Upper lobe of left lung (tissue), 6 donors: ENCODE results near the gene SERINC2. TPM values are rescaled to one million over a fixed set of nuclear protein-coding genes. Genes with fewer than 3 reads are reported as not detected.

Experiments used
- ATAC-seq, 2 donors: fragments of 200-7000 bp; cut with Tn5 transposase; one replicate each; pipeline ENCODE4 v1.9.1; 2022; ENCODE audit warnings: mild to moderate bottlenecking in 2 of 2, moderate library complexity in 2 of 2; ENCODE audit not compliant: low FRiP score in 2 of 2
- DNase-seq, 2 donors: peaks; one replicate each; pipeline ENCODE4 v3.0.0-alpha.2; 2019 to 2020
- H3K27ac ChIP-seq, 4 donors: fragments of 200-600 bp; sonication (generic); one replicate each; pipeline ENCODE4 v1.5.1; 2016 to 2019
- H3K27me3 ChIP-seq, 4 donors: fragments of 200-600 bp; sonication (generic); one replicate each; pipeline ENCODE4 v1.5.1; 2017 to 2019
- H3K36me3 ChIP-seq, 4 donors: fragments of 200-600 bp; sonication (generic); one replicate each; pipeline ENCODE4 v1.5.1; 2016 to 2019
- H3K4me1 ChIP-seq, 4 donors: fragments of 200-600 bp; sonication (generic); one replicate each; pipeline ENCODE4 v1.5.1; 2018 to 2019
- H3K4me3 ChIP-seq, 4 donors: fragments of 200-600 bp; sonication (generic); one replicate each; pipeline ENCODE4 v1.5.1; 2017 to 2019; ENCODE audit warnings: mild to moderate bottlenecking in 2 of 4, moderate library complexity in 1 of 4
- H3K9me3 ChIP-seq, 4 donors: fragments of 200-600 bp; sonication (generic); one replicate each; pipeline ENCODE4 v1.5.1; 2018 to 2019
- CTCF ChIP-seq, 6 experiments: fragments of 450-650 bp in 4 of 6; fragments of 200-600 bp in 2 of 6; sonication (generic) in 2 of 6; IDR thresholded peaks; one replicate each; pipeline ENCODE4 v1.5.1; 2016 to 2019; ENCODE audit warnings: antibody characterized with exemption in 6 of 6
- EP300 ChIP-seq, 4 donors: sonication (generic); formaldehyde crosslinking; IDR thresholded peaks; one replicate each; pipeline ENCODE4 v1.5.1; 2017; ENCODE audit warnings: antibody characterized with exemption in 4 of 4, control low read depth in 2 of 4
- POLR2A ChIP-seq, 4 donors: fragments of 450-650 bp; IDR thresholded peaks; one replicate each; pipeline ENCODE4 v1.5.1; 2016 to 2017; ENCODE audit warnings: antibody characterized with exemption in 4 of 4, mild to moderate bottlenecking in 2 of 4
- POLR2AphosphoS5 ChIP-seq, 2 donors: sonication (generic); formaldehyde crosslinking; IDR thresholded peaks; one replicate each; pipeline ENCODE4 v1.5.1; 2017; ENCODE audit warnings: antibody characterized with exemption in 2 of 2
- WGBS, 2 donors: methylation state at CpG; one replicate each; pipeline ENCODE4 v1.1.5; 2017 to 2018; 5-methylcytosine and 5-hydroxymethylcytosine counted together
- total RNA-seq, 6 donors: library from RNA; depleted of rRNA in 4 of 6; stranded (reverse); fragments of >200 nt in 4 of 6; gene quantifications; one replicate each; pipeline versions ENCODE4 v1.1.0 to v1.2.1, GENCODE V29; 2016 to 2021
- donor health status: DM: no; HTN: no; CAD: no; lungs with moderate emphysema.
- donor health status: DM: no; HTN: yes; CAD: no; lungs with severe emphysema.

Gene SERINC2
- total RNA-seq, 6 donors from 2014 or later: 32.3 to 45.9 (median 42.1) TPM

- 90 to 95% methylated on average over 4 of the region's 4 CpGs for WGBS, 2 donors
- no peak for TF ChIP-seq EP300 (IDR thresholded peaks at IDR 0.05)
- TF ChIP-seq POLR2AphosphoS5 (IDR thresholded peaks at IDR 0.05): no peak
- no peak for TF ChIP-seq CTCF (IDR thresholded peaks at IDR 0.05)
- TF ChIP-seq POLR2A (IDR thresholded peaks at IDR 0.05): no peak
- no peaks in the 10 kb centered on the region for H3K27me3 ChIP-seq
- H3K9me3 ChIP-seq: no peaks in the 10 kb centered on the region
- peaks cover 0 to 5% (median under 1%) of the 10 kb centered on the region in 4 donors for H3K36me3 ChIP-seq
- peaks cover 11 to 29% (median 24%) of the 10 kb centered on the region in 4 donors for H3K4me1 ChIP-seq
- ATAC-seq: no peak
- no peak overlapping the region for H3K4me3 ChIP-seq
- no peak for DNase-seq
- no peak overlapping the region for H3K27ac ChIP-seq
Measured at GRCh38 chr1:31370565-31370964, 42.4 kb upstream of the SERINC2 start.

- ATAC-seq (no peak), DNase-seq (no peak)
- no peak overlapping the region for H3K4me3 ChIP-seq
- 60 to 64% methylated on average over 9 to 10 of the region's 10 CpGs for WGBS, 2 donors
- peaks cover 0 to 4% (median 0%) of the 10 kb centered on the region in 4 donors for H3K36me3 ChIP-seq
- H3K4me1 ChIP-seq: peaks cover 11 to 29% (median 24%) of the 10 kb centered on the region in 4 donors
- H3K27ac ChIP-seq: no peak overlapping the region
- H3K27me3 ChIP-seq: no peaks in the 10 kb centered on the region
- no peaks in the 10 kb centered on the region for H3K9me3 ChIP-seq
- TF ChIP-seq POLR2A (IDR thresholded peaks at IDR 0.05): no peak
- TF ChIP-seq POLR2AphosphoS5 (IDR thresholded peaks at IDR 0.05): no peak
- no peak for TF ChIP-seq EP300 (IDR thresholded peaks at IDR 0.05)
- no peak for TF ChIP-seq CTCF (IDR thresholded peaks at IDR 0.05)
Measured at GRCh38 chr1:31371121-31371959, 41.7 kb upstream of the SERINC2 start.

GRCh38 chr1:31372051-31372450 lies 41.0 kb upstream of the SERINC2 start:
- Histone ChIP-seq H3K4me1 (peaks cover 11 to 29% (median 24%) of the 10 kb centered on the region in 4 donors), H3K36me3 (no peaks in the 10 kb centered on the region)
- ATAC-seq: no peak

GRCh38 chr1:31372751-31373055 lies 40.3 kb upstream of the SERINC2 start:
- 54 to 60% methylated on average over 8 to 9 of the region's 10 CpGs for WGBS, 2 donors
- H3K4me3 ChIP-seq: peak overlapping the region in 3 of 4 donors; percentile 29 to 46 (median 44)
- no peak for DNase-seq

More at GRCh38 chr1:31372051-31372450, 41.0 kb upstream of the SERINC2 start:
- Histone ChIP-seq H3K27ac (no peak overlapping the region), H3K27me3 (no peaks in the 10 kb centered on the region), H3K4me3 (peak overlapping the region in 1 of 4 donors; percentile 29), H3K9me3 (no peaks in the 10 kb centered on the region)
- TF ChIP-seq POLR2A (IDR thresholded peaks at IDR 0.05): no peak
- no peak for TF ChIP-seq POLR2AphosphoS5 (IDR thresholded peaks at IDR 0.05)
- TF ChIP-seq EP300 (IDR thresholded peaks at IDR 0.05): no peak
- TF ChIP-seq CTCF (IDR thresholded peaks at IDR 0.05): no peak
- 81 to 90% methylated on average over 2 to 3 of the region's 3 CpGs for WGBS, 2 donors
- no peak for DNase-seq

More at GRCh38 chr1:31372751-31373055, 40.3 kb upstream of the SERINC2 start:
- Histone ChIP-seq H3K27ac (peak overlapping the region in 2 of 4 donors; percentile 71), H3K36me3 (no peaks in the 10 kb centered on the region), H3K27me3 (no peaks in the 10 kb centered on the region), H3K9me3 (no peaks in the 10 kb centered on the region), H3K4me1 (peaks cover 11 to 29% (median 24%) of the 10 kb centered on the region in 4 donors)
- peak in 1 of 2 donors; percentile 0 for ATAC-seq
- TF ChIP-seq POLR2A (IDR thresholded peaks at IDR 0.05) (no peak), EP300 (IDR thresholded peaks at IDR 0.05) (no peak), POLR2AphosphoS5 (IDR thresholded peaks at IDR 0.05) (no peak), CTCF (IDR thresholded peaks at IDR 0.05) (no peak)
